HL-60 (cell line): ENCODE measurements around the gene ASTN2.

Experiments
- DNase-seq, 2 experiments: peaks; one replicate each; pipeline ENCODE4 v3.0.0-alpha.2; 2010 to 2020; ENCODE audit warnings: low read depth in 1 of 2, low spot score in 1 of 2
- H3K27ac ChIP-seq: fragments of 250-450 bp; sonication (Bioruptor Pico); replicated peaks from 2 replicates; pipeline ENCODE4 v1.5.1; 2020; ENCODE audit warnings: mild to moderate bottlenecking, moderate library complexity
- H3K27me3 ChIP-seq: fragments of 250-450 bp; sonication (Bioruptor Pico); 2 replicates; pipeline ENCODE4 v1.5.1; 2021; ENCODE audit warnings: mild to moderate bottlenecking, moderate library complexity; ENCODE audit not compliant: insufficient read depth, poor library complexity, severe bottlenecking
- H3K4me3 ChIP-seq: replicated peaks from 2 replicates; pipeline ENCODE4 v1.5.1; 2011; ENCODE audit warnings: mild to moderate bottlenecking, control low read depth, low read length; ENCODE audit not compliant: insufficient read depth
- CTCF ChIP-seq: IDR thresholded peaks from one replicate; pipeline ENCODE4 v1.5.1; 2011; ENCODE audit warnings: low read length, control low read depth, inconsistent platforms; ENCODE audit not compliant: insufficient read depth
- GABPA ChIP-seq: IDR thresholded peaks from 2 replicates; pipeline ENCODE4 v1.6.1; 2012; ENCODE audit warnings: low read depth
- POLR2AphosphoS5 ChIP-seq: IDR thresholded peaks from 2 replicates; pipeline ENCODE4 v1.6.1; 2012; ENCODE audit warnings: low read depth
- REST ChIP-seq: IDR thresholded peaks from 2 replicates; pipeline ENCODE4 v1.6.1; 2012; ENCODE audit warnings: low read depth; ENCODE audit not compliant: insufficient replicate concordance
- SPI1 ChIP-seq: IDR thresholded peaks from 2 replicates; pipeline ENCODE4 v1.6.1; 2012; ENCODE audit warnings: low read depth, mild to moderate bottlenecking, borderline replicate concordance

The ASTN2 gene

DNA sequence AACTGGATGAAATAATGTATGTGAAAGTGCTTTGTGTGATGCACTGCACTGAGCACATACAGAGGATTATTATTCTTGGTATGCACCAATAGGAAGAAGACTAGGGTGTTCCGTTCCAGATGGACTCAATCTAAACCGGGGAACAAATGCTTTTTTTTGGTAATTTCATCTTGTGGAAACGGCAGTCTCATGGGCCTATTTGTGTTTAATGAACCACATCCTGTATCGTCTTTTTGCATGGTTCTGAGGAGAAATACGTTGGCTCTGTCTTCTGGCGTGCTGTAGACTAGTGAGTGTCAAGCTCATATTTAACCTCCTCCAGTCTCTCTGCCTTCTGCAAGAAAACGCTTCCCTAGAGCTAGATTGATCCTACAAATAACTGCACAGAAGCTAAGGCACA, 697.7 kb downstream of the ASTN2 start:
- Histone ChIP-seq H3K4me3 (no peak overlapping the region), H3K27me3 (no peaks in the 10 kb centered on the region), H3K27ac (no peak overlapping the region)
- DNase-seq = no peak
- TF ChIP-seq CTCF = no peak
- TF ChIP-seq POLR2AphosphoS5 = no peak
- no peak for TF ChIP-seq SPI1
- TF ChIP-seq REST = no peak
- no peak for TF ChIP-seq GABPA

DNA sequence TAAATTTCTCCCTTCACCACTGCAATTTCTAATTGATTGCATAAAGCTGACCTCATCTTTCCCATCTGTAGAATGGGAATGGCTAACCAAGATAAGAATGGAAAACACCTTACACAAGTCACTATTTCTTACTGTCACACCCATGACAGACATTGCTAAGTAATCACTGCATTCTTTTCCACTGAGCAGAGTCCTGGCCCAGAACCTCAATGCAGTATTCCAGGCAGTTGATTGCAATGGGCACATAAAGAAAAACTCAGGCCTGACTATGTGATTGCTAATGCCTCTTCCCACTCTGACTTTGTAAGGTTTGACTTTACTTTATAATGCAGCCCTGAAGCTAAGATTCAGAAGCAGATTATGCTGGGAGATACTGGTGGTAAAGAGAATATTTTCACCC, 698.4 kb downstream of the ASTN2 start:
- Histone ChIP-seq H3K4me3 (no peak overlapping the region), H3K27me3 (no peaks in the 10 kb centered on the region), H3K27ac (no peak overlapping the region)
- TF ChIP-seq REST = no peak
- no peak for TF ChIP-seq SPI1
- no peak for TF ChIP-seq POLR2AphosphoS5
- no peak for TF ChIP-seq GABPA
- TF ChIP-seq CTCF = no peak
- DNase-seq = no peak

DNA sequence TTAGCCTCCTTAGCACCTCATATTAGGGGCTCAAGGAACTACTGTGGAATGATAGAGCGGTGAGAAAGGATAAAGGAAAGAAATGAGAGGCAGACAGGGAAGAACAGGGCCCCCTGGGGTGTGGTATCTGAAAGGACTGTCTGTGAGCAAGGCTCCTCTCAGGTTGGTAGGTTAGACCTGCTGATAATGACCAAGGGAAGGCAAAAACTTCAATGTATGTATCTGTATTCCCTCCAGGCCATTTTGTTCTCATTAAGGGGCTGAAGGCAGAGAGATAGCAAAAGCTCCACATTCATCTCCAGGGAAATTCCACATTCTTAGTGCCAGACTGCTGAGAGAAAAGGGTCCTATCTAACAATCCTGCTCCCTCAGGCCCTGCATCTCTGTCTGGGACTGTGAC, 699.1 kb downstream of the ASTN2 start:
- no peak overlapping the region for H3K27ac ChIP-seq
- H3K4me3 ChIP-seq = no peak overlapping the region
- no peaks in the 10 kb centered on the region for H3K27me3 ChIP-seq
- no peak for DNase-seq
- TF ChIP-seq CTCF (no peak), SPI1 (no peak), POLR2AphosphoS5 (no peak), REST (no peak), GABPA (no peak)
